Activated CD8-positive, alpha-beta memory T cell treated with anti-CD3 and anti-CD28 coated beads for 4 hours (primary cell): ENCODE results near the gene STARD9.
"Not testable (repeated sequence)": the region's sequence is repeated elsewhere in the genome, so short reads cannot be mapped to it uniquely, and the experiment has no call there.

ENCODE experiments used
- DNase-seq, 2 donors: peaks; one replicate each; pipeline ENCODE4 v3.0.0-alpha.2; 2020; ENCODE audit warnings: low read depth in 2 of 2

STARD9 gene

GRCh38 chr15:42729409-42729808 is 154.0 kb downstream of the STARD9 start:
- no peak for DNase-seq

- DNase-seq: no peak
Observed at GRCh38 chr15:42730135-42730534, 154.7 kb downstream of the STARD9 start.

- DNase-seq: no peak
Observed at GRCh38 chr15:42730536-42730935, 155.1 kb downstream of the STARD9 start.

GRCh38 chr15:42731461-42731860 is 156.1 kb downstream of the STARD9 start:
- DNase-seq: no peak

- no peak for DNase-seq
Observed at GRCh38 chr15:42732095-42732827, 156.9 kb downstream of the STARD9 start.

GRCh38 chr15:42733027-42733426 is 157.6 kb downstream of the STARD9 start:
- DNase-seq: no peak

- no peak for DNase-seq
Observed at GRCh38 chr15:42734076-42734672, 158.8 kb downstream of the STARD9 start.

- DNase-seq: no peak
Observed at GRCh38 chr15:42735382-42736165, 160.2 kb downstream of the STARD9 start.

GRCh38 chr15:42736178-42736792 is 160.9 kb downstream of the STARD9 start:
- no peak for DNase-seq

GRCh38 chr15:42736793-42737528 is 161.6 kb downstream of the STARD9 start, which contains the start of gene CDAN1:
CDAN1 (minus strand) TSS chr15:42737128; CDS start chr15:42737102, 26 bp downstream.
- peak; percentile 78 to 87 for DNase-seq

GRCh38 chr15:42737529-42738328 is 162.3 kb downstream of the STARD9 start:
- no peak for DNase-seq

- no peak for DNase-seq
Observed at GRCh38 chr15:42741710-42742109, 166.3 kb downstream of the STARD9 start.

- no peak for DNase-seq
Observed at GRCh38 chr15:42742149-42742548, 166.7 kb downstream of the STARD9 start.

GRCh38 chr15:42744195-42744594 is 168.8 kb downstream of the STARD9 start:
- no peak for DNase-seq

GRCh38 chr15:42749266-42749665 is 173.9 kb downstream of the STARD9 start:
- DNase-seq: no peak

GRCh38 chr15:42750306-42750705 is 174.9 kb downstream of the STARD9 start:
- DNase-seq: no peak

GRCh38 chr15:42759093-42759492 is 183.7 kb downstream of the STARD9 start:
- DNase-seq: no peak

- DNase-seq: no peak
Observed at GRCh38 chr15:42760759-42761158, 185.4 kb downstream of the STARD9 start.

GRCh38 chr15:42761813-42762212 is 186.4 kb downstream of the STARD9 start:
- not testable (repeated sequence) for DNase-seq

- not testable (repeated sequence) for DNase-seq
Observed at GRCh38 chr15:42764154-42764731, 188.8 kb downstream of the STARD9 start.
